Cardiac fibroblast (primary cell): ENCODE results near the gene MYO7B.
"Not testable (repeated sequence)": the region's sequence is repeated elsewhere in the genome, so short reads cannot be mapped to it uniquely, and the experiment has no call there.

Experiments used
- DNase-seq, 2 donors: peaks; one replicate each; pipeline versions ENCODE4 v3.0.0 to v3.0.0-alpha.2; 2010; ENCODE audit warnings: low read depth in 2 of 2
- H3K4me3 ChIP-seq, 2 donors: replicated peaks in 1 of 2; 1 replicate in 1 of 2; 2 replicates in 1 of 2; pipeline ENCODE4 v1.5.1; 2011; ENCODE audit warnings: low read depth in 2 of 2, low read length in 2 of 2, mild to moderate bottlenecking in 2 of 2, moderate library complexity in 1 of 2
- TF ChIP-seq, protein P1 (sequence below): IDR thresholded peaks from one replicate; pipeline ENCODE4 v1.5.1; 2011; ENCODE audit warnings: low read depth, mild to moderate bottlenecking, low read length, inconsistent platforms

Gene MYO7B

GRCh38 chr2:127536707-127537541, 1.4 kb downstream of the MYO7B start:
- H3K4me3 ChIP-seq, result no peak overlapping the region
- no peak for DNase-seq
- TF ChIP-seq, protein P1, sequence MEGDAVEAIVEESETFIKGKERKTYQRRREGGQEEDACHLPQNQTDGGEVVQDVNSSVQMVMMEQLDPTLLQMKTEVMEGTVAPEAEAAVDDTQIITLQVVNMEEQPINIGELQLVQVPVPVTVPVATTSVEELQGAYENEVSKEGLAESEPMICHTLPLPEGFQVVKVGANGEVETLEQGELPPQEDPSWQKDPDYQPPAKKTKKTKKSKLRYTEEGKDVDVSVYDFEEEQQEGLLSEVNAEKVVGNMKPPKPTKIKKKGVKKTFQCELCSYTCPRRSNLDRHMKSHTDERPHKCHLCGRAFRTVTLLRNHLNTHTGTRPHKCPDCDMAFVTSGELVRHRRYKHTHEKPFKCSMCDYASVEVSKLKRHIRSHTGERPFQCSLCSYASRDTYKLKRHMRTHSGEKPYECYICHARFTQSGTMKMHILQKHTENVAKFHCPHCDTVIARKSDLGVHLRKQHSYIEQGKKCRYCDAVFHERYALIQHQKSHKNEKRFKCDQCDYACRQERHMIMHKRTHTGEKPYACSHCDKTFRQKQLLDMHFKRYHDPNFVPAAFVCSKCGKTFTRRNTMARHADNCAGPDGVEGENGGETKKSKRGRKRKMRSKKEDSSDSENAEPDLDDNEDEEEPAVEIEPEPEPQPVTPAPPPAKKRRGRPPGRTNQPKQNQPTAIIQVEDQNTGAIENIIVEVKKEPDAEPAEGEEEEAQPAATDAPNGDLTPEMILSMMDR, result no peak

GRCh38 chr2:127537644-127538043, 2.2 kb downstream of the MYO7B start:
- no peak for DNase-seq
- no peak overlapping the region for H3K4me3 ChIP-seq
- TF ChIP-seq, protein P1, result no peak

GRCh38 chr2:127541809-127542208, 6.3 kb downstream of the MYO7B start:
- peak in 1 of 2 donors; percentile 56 for DNase-seq
- TF ChIP-seq, protein P1, result no peak
- no peak overlapping the region for H3K4me3 ChIP-seq

GRCh38 chr2:127542231-127542630, 6.7 kb downstream of the MYO7B start:
- H3K4me3 ChIP-seq, result no peak overlapping the region
- DNase-seq, result no peak
- TF ChIP-seq, protein P1, result no peak

GRCh38 chr2:127543013-127543501, 7.6 kb downstream of the MYO7B start:
- H3K4me3 ChIP-seq, DNase-seq: not testable (repeated sequence)

GRCh38 chr2:127545189-127545588, 9.7 kb downstream of the MYO7B start:
- TF ChIP-seq, protein P1, result no peak
- no peak overlapping the region for H3K4me3 ChIP-seq
- DNase-seq, result no peak

GRCh38 chr2:127545796-127546195, 10.3 kb downstream of the MYO7B start:
- TF ChIP-seq, protein P1, result no peak
- no peak overlapping the region for H3K4me3 ChIP-seq
- DNase-seq, result no peak
